ENCODE measurements around the gene LYL1. TPM values are rescaled to one million over a fixed set of nuclear protein-coding genes. Genes with fewer than 3 reads are reported as not detected.

Gene LYL1
- total and polyA plus RNA-seq, 2 donors (not counting 1 experiment from before 2014, with no cell fraction given), result 112 to 125 TPM

GRCh38 chr19:13104360-13104847 is 1.7 kb upstream of the LYL1 start:
- no peak for TF ChIP-seq EZH2 (IDR thresholded peaks at IDR 0.05; ENCODE audit: borderline replicate concordance, insufficient read depth, low read depth, low read length, poor library complexity, severe bottlenecking)
- TF ChIP-seq, protein P1, sequence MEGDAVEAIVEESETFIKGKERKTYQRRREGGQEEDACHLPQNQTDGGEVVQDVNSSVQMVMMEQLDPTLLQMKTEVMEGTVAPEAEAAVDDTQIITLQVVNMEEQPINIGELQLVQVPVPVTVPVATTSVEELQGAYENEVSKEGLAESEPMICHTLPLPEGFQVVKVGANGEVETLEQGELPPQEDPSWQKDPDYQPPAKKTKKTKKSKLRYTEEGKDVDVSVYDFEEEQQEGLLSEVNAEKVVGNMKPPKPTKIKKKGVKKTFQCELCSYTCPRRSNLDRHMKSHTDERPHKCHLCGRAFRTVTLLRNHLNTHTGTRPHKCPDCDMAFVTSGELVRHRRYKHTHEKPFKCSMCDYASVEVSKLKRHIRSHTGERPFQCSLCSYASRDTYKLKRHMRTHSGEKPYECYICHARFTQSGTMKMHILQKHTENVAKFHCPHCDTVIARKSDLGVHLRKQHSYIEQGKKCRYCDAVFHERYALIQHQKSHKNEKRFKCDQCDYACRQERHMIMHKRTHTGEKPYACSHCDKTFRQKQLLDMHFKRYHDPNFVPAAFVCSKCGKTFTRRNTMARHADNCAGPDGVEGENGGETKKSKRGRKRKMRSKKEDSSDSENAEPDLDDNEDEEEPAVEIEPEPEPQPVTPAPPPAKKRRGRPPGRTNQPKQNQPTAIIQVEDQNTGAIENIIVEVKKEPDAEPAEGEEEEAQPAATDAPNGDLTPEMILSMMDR (IDR thresholded peaks at IDR 0.05), result peak; percentile 97
- H3K79me2 ChIP-seq (ENCODE audit: control insufficient read depth, insufficient read depth, low read length), result peaks cover 53% of the 10 kb centered on the region
- H3K4me2 ChIP-seq (replicated peaks; ENCODE audit: low read depth, low read length, poor library complexity, severe bottlenecking), result peak overlapping the region; percentile 99
- WGBS (ENCODE audit: insufficient coverage), result under 1% methylated on average over 33 of the region's 33 CpGs
- peak; percentile 60 for ATAC-seq (ENCODE audit: low read depth)
- H4K20me1 ChIP-seq (ENCODE audit: control insufficient read depth, insufficient read depth, low read length, poor library complexity, severe bottlenecking), result peaks cover 34% of the 10 kb centered on the region
- H3K4me1 ChIP-seq (ENCODE audit: control insufficient read depth in 2 of 2, insufficient read depth in 2 of 2, low read length in 2 of 2), result peaks cover 39 to 69% of the 10 kb centered on the region in 2 donors
- ChIA-PET POLR2A (interaction anchor here (0.5 to 3.9 kb wide), 24 partner anchors 9 to 692 kb away, joined by 3 to 107 read pairs (median 5); partner anchors contain the start of genes CALR, IER2, JUNB and NACC1), CTCF (interaction anchor here (0.6 to 5.6 kb wide), 22 partner anchors 9 to 661 kb away, joined by 3 to 108 read pairs (median 10); partner anchors contain the start of genes IER2, NACC1 and STX10)
- H3K4me3 ChIP-seq (ENCODE audit: control extremely low read depth in 1 of 5, extremely low read depth in 1 of 5, insufficient read depth in 1 of 5, low read depth in 2 of 5, low read length in 4 of 5), result peak overlapping the region; percentile 53 to 98 (median 96)
- H3K27ac Mint-ChIP-seq, result peak overlapping the region; percentile 100
- peak overlapping the region; percentile 97 for H3K4me3 Mint-ChIP-seq
- peak overlapping the region; percentile 83 to 100 for H3K27ac ChIP-seq (ENCODE audit: low read length in 2 of 2)
- H3K27me3 Mint-ChIP-seq, result no peaks in the 10 kb centered on the region
- no peaks in the 10 kb centered on the region for H3K9me3 Mint-ChIP-seq (ENCODE audit: insufficient read depth)
- H3K36me3 ChIP-seq (replicated peaks in 1 of 2; ENCODE audit: control extremely low read depth in 1 of 2, control insufficient read depth in 1 of 2, extremely low read depth in 1 of 2, insufficient read depth in 2 of 2, low read length in 1 of 2), result peaks cover 3 to 35% of the 10 kb centered on the region in 2 experiments
- H3K27me3 ChIP-seq (replicated peaks in 1 of 4; ENCODE audit: control extremely low read depth in 1 of 4, control insufficient read depth in 3 of 4, insufficient read depth in 4 of 4, low read length in 3 of 4), result no peaks in the 10 kb centered on the region
- intact Hi-C loops (cut with micrococcal nuclease), result loop anchor here (1.0 to 5.0 kb wide), 9 partner anchors 9 to 1278 kb away; partner anchors contain the start of genes ADGRE5, RFX1 and TRMT1
- H3K4me1 Mint-ChIP-seq, result peaks cover 62% of the 10 kb centered on the region
- H3K9ac ChIP-seq (ENCODE audit: low read length), result peak overlapping the region; percentile 81
- peaks cover 0 to 4% (median 0%) of the 10 kb centered on the region in 3 donors for H3K9me3 ChIP-seq (ENCODE audit: control extremely low read depth in 1 of 3, control insufficient read depth in 2 of 3, insufficient read depth in 1 of 3, low read length in 2 of 3)
- H2AFZ ChIP-seq (ENCODE audit: insufficient read depth, low read depth, low read length, poor library complexity, severe bottlenecking), result peak overlapping the region; percentile 87
- peak; percentile 98 for DNase-seq
